Naive thymus-derived CD4-positive, alpha-beta T cell (primary cell): ENCODE data around the gene CLCN7. TPM values are rescaled to one million over a fixed set of nuclear protein-coding genes. Genes with fewer than 3 reads are reported as not detected.

ENCODE experiments used
- ATAC-seq: fragments of 150-1000 bp; cut with Tn5 transposase; 2 replicates; pipeline ENCODE4 v1.10.0; 2021; ENCODE audit warnings: mild to moderate bottlenecking, moderate library complexity
- CTCF ChIA-PET: fragments of 350-600 bp; sonication (Branson Sonifier 250); formaldehyde crosslinking; loops from one replicate; lab custom pipeline; 2021; ENCODE audit warnings: antibody characterized with exemption; lab: Charles Lee
- POLR2A ChIA-PET: fragments of 350-600 bp; sonication (Branson Sonifier 250); formaldehyde crosslinking; loops from one replicate; lab custom pipeline; 2021; ENCODE audit warnings: antibody characterized with exemption, inconsistent platforms; lab: Charles Lee
- DNase-seq, 9 donors: peaks; one replicate each; pipeline versions ENCODE4 v3.0.0 to v3.0.0-alpha.2; 2020 to 2022; ENCODE audit warnings: mixed read lengths in 1 of 9
- H3K27ac ChIP-seq: one replicate; pipeline ENCODE4 v1.7.0; 2013; ENCODE audit warnings: mild to moderate bottlenecking, low read depth, low read length, moderate library complexity
- H3K27me3 ChIP-seq, 2 donors: one replicate each; pipeline ENCODE4 v1.7.0; 2013; ENCODE audit warnings: low read length in 2 of 2, mild to moderate bottlenecking in 2 of 2, moderate library complexity in 2 of 2; ENCODE audit not compliant: control insufficient read depth in 2 of 2, insufficient read depth in 2 of 2
- H3K36me3 ChIP-seq, 3 experiments: 1 replicate in 2 of 3; 2 replicates in 1 of 3; pipeline ENCODE4 v1.7.0; 2013; ENCODE audit warnings: low read length in 3 of 3, mild to moderate bottlenecking in 3 of 3, moderate library complexity in 1 of 3; ENCODE audit not compliant: insufficient read depth in 3 of 3, control insufficient read depth in 2 of 3
- H3K4me1 ChIP-seq, 2 donors: one replicate each; pipeline ENCODE4 v1.7.0; 2013; ENCODE audit warnings: low read length in 2 of 2, mild to moderate bottlenecking in 2 of 2, moderate library complexity in 1 of 2; ENCODE audit not compliant: control insufficient read depth in 2 of 2, insufficient read depth in 2 of 2
- H3K4me3 ChIP-seq: 2 replicates; pipeline ENCODE4 v1.7.0; 2013; ENCODE audit warnings: mild to moderate bottlenecking, low read length
- H3K9me3 ChIP-seq, 3 experiments: 1 replicate in 2 of 3; 2 replicates in 1 of 3; pipeline ENCODE4 v1.7.0; 2013; ENCODE audit warnings: low read length in 3 of 3; ENCODE audit not compliant: control insufficient read depth in 2 of 3
- H3K27ac Mint-ChIP-seq, 9 donors: one replicate each; pipeline ENCODE4 v1.8.0; 2020 to 2022; ENCODE audit warnings: mixed read lengths in 9 of 9, mild to moderate bottlenecking in 8 of 9, moderate library complexity in 5 of 9, inconsistent platforms in 2 of 9
- H3K27me3 Mint-ChIP-seq, 5 donors: one replicate each; pipeline ENCODE4 v1.8.0; 2021 to 2022; ENCODE audit warnings: mixed read lengths in 5 of 5, mild to moderate bottlenecking in 1 of 5
- H3K36me3 Mint-ChIP-seq, 5 donors: one replicate each; pipeline ENCODE4 v1.8.0; 2020 to 2022; ENCODE audit warnings: mixed read lengths in 5 of 5, mild to moderate bottlenecking in 3 of 5, inconsistent platforms in 1 of 5
- H3K4me1 Mint-ChIP-seq, 7 donors: one replicate each; pipeline ENCODE4 v1.8.0; 2020 to 2022; ENCODE audit warnings: mixed read lengths in 7 of 7, mild to moderate bottlenecking in 3 of 7, inconsistent platforms in 1 of 7
- H3K4me3 Mint-ChIP-seq, 10 donors: one replicate each; pipeline ENCODE4 v1.8.0; 2020 to 2022; ENCODE audit warnings: mild to moderate bottlenecking in 10 of 10, mixed read lengths in 10 of 10, moderate library complexity in 6 of 10, inconsistent platforms in 2 of 10
- H3K9me3 Mint-ChIP-seq, 11 donors: one replicate each; pipeline ENCODE4 v1.8.0; 2020 to 2022; ENCODE audit warnings: mixed read lengths in 11 of 11, mild to moderate bottlenecking in 4 of 11, inconsistent platforms in 1 of 11, moderate library complexity in 1 of 11
- intact Hi-C, 2 donors: fragments of 100-400 bp; cut with micrococcal nuclease; formaldehyde crosslinking; loops; one replicate each; pipeline ENCODE4 v1.15.1; 2023
- polyA plus RNA-seq, 2 donors: library from polyadenylated mRNA; unstranded; fragments of 300-500 nt; fragmentation: Illumina TruSeq; gene quantifications; one replicate each; pipeline ENCODE4 v1.2.3, GENCODE V29; 2021
- total RNA-seq, 6 experiments: library from RNA in 5 of 6; stranded (reverse) in 5 of 6; gene quantifications; 1 replicate in 5 of 6; 2 replicates in 1 of 6; pipeline ENCODE4 v1.2.3 and lab custom pipeline; 2021 to 2026

Gene CLCN7
- total and polyA plus RNA-seq, 7 experiments from 2014 or later, result 17.0 to 140 (median 106) TPM

GRCh38 chr16:1509307-1510221 is 34.7 kb upstream of the CLCN7 start:
- no peak overlapping the region for H3K27ac Mint-ChIP-seq
- peaks cover 0 to 46% (median 0%) of the 10 kb centered on the region in 3 experiments for H3K36me3 ChIP-seq
- intact Hi-C loops, result no loop called here

GRCh38 chr16:1508494-1509187 is 33.8 kb upstream of the CLCN7 start:
- ChIA-PET CTCF (no interaction called here), POLR2A (no interaction called here)
- intact Hi-C loops, result no loop called here
- Mint-ChIP-seq H3K9me3 (peaks cover 0 to 3% (median 0%) of the 10 kb centered on the region in 11 donors), H3K4me3 (no peak overlapping the region), H3K4me1 (peaks cover 0 to 3% (median 0%) of the 10 kb centered on the region in 7 donors), H3K36me3 (peaks cover 0 to 13% (median 8%) of the 10 kb centered on the region in 5 donors), H3K27me3 (no peaks in the 10 kb centered on the region), H3K27ac (no peak overlapping the region)
- ATAC-seq (no peak), DNase-seq (no peak)
- Histone ChIP-seq H3K27me3 (no peaks in the 10 kb centered on the region), H3K27ac (no peak overlapping the region), H3K36me3 (peaks cover 0 to 48% (median 0%) of the 10 kb centered on the region in 3 experiments), H3K4me1 (no peaks in the 10 kb centered on the region), H3K9me3 (no peaks in the 10 kb centered on the region), H3K4me3 (no peak overlapping the region)

More at GRCh38 chr16:1509307-1510221, 34.7 kb upstream of the CLCN7 start:
- Mint-ChIP-seq H3K36me3 (peaks cover 0 to 16% (median 10%) of the 10 kb centered on the region in 5 donors), H3K9me3 (peaks cover 0 to 6% (median 1%) of the 10 kb centered on the region in 11 donors), H3K4me3 (no peak overlapping the region), H3K4me1 (peaks cover 0 to 3% (median 0%) of the 10 kb centered on the region in 7 donors), H3K27me3 (no peaks in the 10 kb centered on the region)
- DNase-seq (no peak), ATAC-seq (no peak)
- peaks cover 0 to 3% (median 0%) of the 10 kb centered on the region in 3 experiments for H3K9me3 ChIP-seq
- no peak overlapping the region for H3K4me3 ChIP-seq
- POLR2A ChIA-PET, result no interaction called here
- no peak overlapping the region for H3K27ac ChIP-seq
- CTCF ChIA-PET, result no interaction called here
- no peaks in the 10 kb centered on the region for H3K27me3 ChIP-seq
- H3K4me1 ChIP-seq, result no peaks in the 10 kb centered on the region

- H3K9me3 ChIP-seq, result no peaks in the 10 kb centered on the region
- ATAC-seq, result no peak
- Mint-ChIP-seq H3K27ac (no peak overlapping the region), H3K4me1 (peaks cover 0 to 1% (median 0%) of the 10 kb centered on the region in 7 donors), H3K27me3 (no peaks in the 10 kb centered on the region), H3K36me3 (peaks cover 0 to 18% (median 3%) of the 10 kb centered on the region in 5 donors), H3K9me3 (no peaks in the 10 kb centered on the region), H3K4me3 (no peak overlapping the region)
- peaks cover 0 to 68% (median 4%) of the 10 kb centered on the region in 3 experiments for H3K36me3 ChIP-seq
- H3K27ac ChIP-seq, result no peak overlapping the region
- no peaks in the 10 kb centered on the region for H3K4me1 ChIP-seq
- no peaks in the 10 kb centered on the region for H3K27me3 ChIP-seq
- H3K4me3 ChIP-seq, result no peak overlapping the region
- POLR2A ChIA-PET, result no interaction called here
- intact Hi-C loops, result no loop called here
- no peak for DNase-seq
- CTCF ChIA-PET, result no interaction called here
These were observed 31.8 kb upstream of the CLCN7 start for GRCh38 chr16:1506494-1507213.

- Histone ChIP-seq H3K4me3 (no peak overlapping the region), H3K27ac (no peak overlapping the region), H3K4me1 (no peaks in the 10 kb centered on the region), H3K9me3 (no peaks in the 10 kb centered on the region), H3K36me3 (peaks cover 0 to 72% (median 4%) of the 10 kb centered on the region in 3 experiments), H3K27me3 (no peaks in the 10 kb centered on the region)
- Mint-ChIP-seq H3K27ac (no peak overlapping the region), H3K4me3 (no peak overlapping the region), H3K4me1 (no peaks in the 10 kb centered on the region), H3K9me3 (no peaks in the 10 kb centered on the region), H3K36me3 (peaks cover 0 to 18% (median 0%) of the 10 kb centered on the region in 5 donors), H3K27me3 (no peaks in the 10 kb centered on the region)
- POLR2A ChIA-PET, result no interaction called here
- CTCF ChIA-PET, result no interaction called here
- no peak for ATAC-seq
- intact Hi-C loops, result no loop called here
- DNase-seq, result no peak
These were observed 31.1 kb upstream of the CLCN7 start for GRCh38 chr16:1505912-1506311.

- H3K4me1 Mint-ChIP-seq, result no peaks in the 10 kb centered on the region
These were observed 30.4 kb upstream of the CLCN7 start for GRCh38 chr16:1505073-1505844.

More at GRCh38 chr16:1505073-1505844, 30.4 kb upstream of the CLCN7 start:
- Histone ChIP-seq H3K27ac (no peak overlapping the region), H3K36me3 (peaks cover 0 to 72% (median 4%) of the 10 kb centered on the region in 3 experiments), H3K9me3 (no peaks in the 10 kb centered on the region), H3K4me1 (no peaks in the 10 kb centered on the region), H3K27me3 (no peaks in the 10 kb centered on the region), H3K4me3 (no peak overlapping the region)
- ChIA-PET CTCF (no interaction called here), POLR2A (no interaction called here)
- no peaks in the 10 kb centered on the region for H3K27me3 Mint-ChIP-seq
- intact Hi-C loops, result no loop called here
- H3K9me3 Mint-ChIP-seq, result no peaks in the 10 kb centered on the region
- no peak for DNase-seq
- ATAC-seq, result no peak
- H3K27ac Mint-ChIP-seq, result no peak overlapping the region
- H3K36me3 Mint-ChIP-seq, result peaks cover 0 to 18% (median 0%) of the 10 kb centered on the region in 5 donors
- H3K4me3 Mint-ChIP-seq, result no peak overlapping the region
